Nephron (organoid): ENCODE measurements around the gene SRSF4.

Source experiments
- H3K27ac Mint-ChIP-seq, 3 experiments: 2 replicates each; pipeline ENCODE4 v1.8.0; 2020; ENCODE audit warnings: mixed read lengths in 3 of 3, mild to moderate bottlenecking in 2 of 3, moderate library complexity in 1 of 3
- H3K27me3 Mint-ChIP-seq: 2 replicates; pipeline ENCODE4 v1.8.0; 2021; ENCODE audit warnings: low read depth, mild to moderate bottlenecking, moderate library complexity, mixed read lengths
- H3K36me3 Mint-ChIP-seq: 2 replicates; pipeline ENCODE4 v1.8.0; 2020; ENCODE audit warnings: low read depth, mixed read lengths
- H3K4me1 Mint-ChIP-seq: 2 replicates; pipeline ENCODE4 v1.8.0; 2020; ENCODE audit warnings: mixed read lengths
- H3K4me3 Mint-ChIP-seq, 3 experiments: 2 replicates each; pipeline ENCODE4 v1.8.0; 2020; ENCODE audit warnings: mild to moderate bottlenecking in 3 of 3, mixed read lengths in 3 of 3, moderate library complexity in 2 of 3
- H3K9me3 Mint-ChIP-seq: 2 replicates; pipeline ENCODE4 v1.8.0; 2020; ENCODE audit warnings: mixed read lengths
- TF ChIP-seq, protein P1 (sequence below), 3 experiments: fragments of 200-600 bp; sonication (generic); IDR thresholded peaks; one replicate each; pipeline ENCODE4 v1.5.0; 2021; ENCODE audit warnings: antibody characterized with exemption in 3 of 3; ENCODE audit not compliant: unreplicated experiment in 3 of 3

The SRSF4 gene

GRCh38 chr1:29197993-29198392 is 16.3 kb upstream of the SRSF4 start:
- Mint-ChIP-seq H3K9me3 (no peaks in the 10 kb centered on the region), H3K4me3 (no peak overlapping the region), H3K36me3 (peaks cover 45% of the 10 kb centered on the region), H3K4me1 (peaks cover 9% of the 10 kb centered on the region), H3K27ac (no peak overlapping the region), H3K27me3 (no peaks in the 10 kb centered on the region)
- TF ChIP-seq, protein P1, sequence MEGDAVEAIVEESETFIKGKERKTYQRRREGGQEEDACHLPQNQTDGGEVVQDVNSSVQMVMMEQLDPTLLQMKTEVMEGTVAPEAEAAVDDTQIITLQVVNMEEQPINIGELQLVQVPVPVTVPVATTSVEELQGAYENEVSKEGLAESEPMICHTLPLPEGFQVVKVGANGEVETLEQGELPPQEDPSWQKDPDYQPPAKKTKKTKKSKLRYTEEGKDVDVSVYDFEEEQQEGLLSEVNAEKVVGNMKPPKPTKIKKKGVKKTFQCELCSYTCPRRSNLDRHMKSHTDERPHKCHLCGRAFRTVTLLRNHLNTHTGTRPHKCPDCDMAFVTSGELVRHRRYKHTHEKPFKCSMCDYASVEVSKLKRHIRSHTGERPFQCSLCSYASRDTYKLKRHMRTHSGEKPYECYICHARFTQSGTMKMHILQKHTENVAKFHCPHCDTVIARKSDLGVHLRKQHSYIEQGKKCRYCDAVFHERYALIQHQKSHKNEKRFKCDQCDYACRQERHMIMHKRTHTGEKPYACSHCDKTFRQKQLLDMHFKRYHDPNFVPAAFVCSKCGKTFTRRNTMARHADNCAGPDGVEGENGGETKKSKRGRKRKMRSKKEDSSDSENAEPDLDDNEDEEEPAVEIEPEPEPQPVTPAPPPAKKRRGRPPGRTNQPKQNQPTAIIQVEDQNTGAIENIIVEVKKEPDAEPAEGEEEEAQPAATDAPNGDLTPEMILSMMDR (IDR thresholded peaks at IDR 0.05; ENCODE audit: unreplicated experiment in 3 of 3) = no peak

DNA sequence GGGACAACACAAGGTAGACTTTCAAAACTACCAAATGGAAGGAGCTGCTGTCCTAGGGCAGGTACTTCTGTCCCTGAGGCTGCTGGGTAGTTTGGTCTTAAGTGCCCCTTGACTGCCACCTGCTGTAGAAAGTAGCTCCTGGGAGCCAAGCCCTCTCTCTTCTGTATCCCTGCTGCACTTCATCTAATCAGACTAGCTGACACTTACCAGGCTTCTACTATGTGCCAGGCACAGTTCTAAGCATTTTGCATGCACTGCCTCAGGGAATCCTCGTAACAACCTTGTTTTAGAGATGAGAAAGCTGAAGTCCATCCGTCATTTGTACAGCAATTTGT is 15.9 kb upstream of the SRSF4 start:
- H3K36me3 Mint-ChIP-seq = peaks cover 44% of the 10 kb centered on the region
- no peak overlapping the region for H3K4me3 Mint-ChIP-seq
- H3K27me3 Mint-ChIP-seq = no peaks in the 10 kb centered on the region
- H3K27ac Mint-ChIP-seq = no peak overlapping the region
- TF ChIP-seq, protein P1 (IDR thresholded peaks at IDR 0.05; ENCODE audit: unreplicated experiment in 3 of 3) = peak; percentile 13 to 31 (median 25)
- H3K9me3 Mint-ChIP-seq = no peaks in the 10 kb centered on the region
- H3K4me1 Mint-ChIP-seq = peaks cover 6% of the 10 kb centered on the region

DNA sequence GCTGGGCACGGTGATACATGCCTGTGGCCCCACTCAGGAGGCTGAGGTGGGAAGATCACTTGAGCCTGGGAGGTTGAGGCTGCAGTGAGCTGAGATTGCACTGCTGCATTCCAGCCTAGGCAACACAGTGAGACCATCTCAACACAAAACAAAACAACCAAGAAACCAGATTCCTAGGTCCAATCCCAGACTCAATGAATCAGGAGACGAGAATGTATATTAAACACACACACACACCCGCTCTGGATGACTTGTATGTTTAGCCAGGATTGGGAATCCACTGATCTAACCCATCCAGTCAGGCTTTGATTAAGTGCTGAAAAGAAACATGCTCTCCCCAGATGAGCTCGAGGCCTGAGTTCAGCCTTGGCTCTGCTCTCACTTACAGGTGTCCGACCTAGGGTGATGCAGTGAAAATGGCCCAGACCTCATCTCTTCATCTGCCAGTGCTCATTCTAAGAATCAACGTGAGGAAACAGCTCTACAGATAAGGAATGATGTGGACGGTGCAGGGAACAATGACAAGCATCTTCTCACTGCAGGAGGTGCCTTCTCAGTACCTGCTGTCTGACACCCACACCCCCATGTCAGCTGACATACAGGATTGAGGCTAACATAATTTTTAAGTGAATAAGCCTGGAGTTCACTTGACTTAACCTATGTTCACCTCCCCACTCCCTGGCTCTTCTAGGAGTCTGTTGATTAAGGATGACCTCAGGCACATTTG is 15.3 kb upstream of the SRSF4 start:
- no peak overlapping the region for H3K27ac Mint-ChIP-seq
- H3K36me3 Mint-ChIP-seq = peaks cover 46% of the 10 kb centered on the region
- H3K4me1 Mint-ChIP-seq = peaks cover under 1% of the 10 kb centered on the region
- TF ChIP-seq, protein P1 (IDR thresholded peaks at IDR 0.05; ENCODE audit: unreplicated experiment in 3 of 3) = no peak
- no peaks in the 10 kb centered on the region for H3K27me3 Mint-ChIP-seq
- H3K9me3 Mint-ChIP-seq = no peaks in the 10 kb centered on the region
- no peak overlapping the region for H3K4me3 Mint-ChIP-seq

DNA sequence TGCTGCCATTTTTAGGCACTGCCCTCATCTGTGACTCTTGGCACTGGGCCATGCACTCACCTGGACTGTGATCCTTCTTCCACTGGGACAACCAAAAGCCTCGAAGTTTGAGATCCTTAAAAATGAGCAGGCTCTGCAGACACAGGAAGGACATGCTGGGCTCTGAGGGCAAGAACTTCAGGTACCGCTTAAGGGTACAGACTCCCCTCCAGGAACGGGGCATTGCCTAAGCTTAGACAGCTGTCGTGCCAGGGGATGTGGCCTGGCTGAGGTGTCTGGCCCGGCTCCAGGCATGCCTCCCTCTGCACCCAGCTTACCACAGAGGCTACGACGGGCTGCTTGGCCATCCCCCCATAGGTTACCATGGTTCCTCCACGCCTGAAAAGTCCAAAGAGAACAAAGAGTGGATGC is 14.2 kb upstream of the SRSF4 start:
- no peak overlapping the region for H3K27ac Mint-ChIP-seq
- no peaks in the 10 kb centered on the region for H3K4me1 Mint-ChIP-seq
- H3K4me3 Mint-ChIP-seq = no peak overlapping the region
- H3K27me3 Mint-ChIP-seq = no peaks in the 10 kb centered on the region
- peaks cover 46% of the 10 kb centered on the region for H3K36me3 Mint-ChIP-seq
- TF ChIP-seq, protein P1 (IDR thresholded peaks at IDR 0.05; ENCODE audit: unreplicated experiment in 3 of 3) = no peak
- no peaks in the 10 kb centered on the region for H3K9me3 Mint-ChIP-seq

DNA sequence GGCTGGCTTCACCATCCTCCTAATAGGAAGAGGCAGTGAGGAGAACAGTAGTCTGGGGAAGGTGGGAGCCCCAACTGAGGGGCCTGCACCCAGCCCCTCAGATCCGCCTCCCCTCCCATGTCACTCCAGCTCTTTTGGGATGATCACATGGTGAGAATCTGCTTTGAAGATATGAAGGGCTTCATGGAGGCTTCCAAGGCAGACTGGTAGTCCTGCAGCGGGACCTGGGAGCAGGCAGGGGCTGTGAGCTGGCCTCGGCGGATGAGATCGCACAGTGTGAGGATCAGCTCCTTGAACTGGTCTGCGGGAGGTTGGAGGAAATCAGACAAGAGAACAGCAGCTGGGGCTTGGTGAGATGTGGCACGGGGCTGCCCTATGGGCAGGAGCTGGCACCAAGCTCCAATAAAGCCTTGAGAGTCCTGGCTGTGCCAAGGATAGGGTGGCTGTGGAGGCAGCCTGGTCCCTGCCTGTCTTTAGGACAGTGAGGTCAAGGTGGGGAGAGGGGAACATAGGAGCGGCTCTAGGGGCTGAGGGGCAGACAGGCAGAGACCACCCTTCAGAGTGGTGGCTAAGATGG is 12.3 kb upstream of the SRSF4 start:
- Mint-ChIP-seq H3K4me1 (no peaks in the 10 kb centered on the region), H3K9me3 (no peaks in the 10 kb centered on the region), H3K27me3 (no peaks in the 10 kb centered on the region), H3K36me3 (peaks cover 44% of the 10 kb centered on the region), H3K4me3 (no peak overlapping the region), H3K27ac (no peak overlapping the region)
- TF ChIP-seq, protein P1 (IDR thresholded peaks at IDR 0.05; ENCODE audit: unreplicated experiment in 3 of 3) = no peak

DNA sequence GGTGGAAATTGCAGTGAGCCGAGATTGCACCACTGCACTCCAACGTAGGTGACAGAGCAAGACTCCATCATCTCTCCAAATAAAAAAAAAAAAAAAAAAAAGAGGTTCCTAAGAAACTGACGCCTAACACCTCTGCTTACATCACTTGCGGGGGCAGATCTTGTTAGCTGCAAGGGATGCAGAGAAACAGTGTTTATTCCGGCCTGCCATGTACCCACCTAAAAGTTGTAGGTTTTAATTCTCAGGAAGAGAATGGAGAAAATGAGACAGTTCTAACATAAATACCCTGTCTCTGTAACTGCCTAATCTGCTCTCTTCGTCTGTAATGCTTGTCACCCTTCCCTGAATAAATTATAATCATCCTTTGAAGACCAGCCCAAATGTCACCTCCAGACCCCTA is 9.0 kb upstream of the SRSF4 start:
- TF ChIP-seq, protein P1 (IDR thresholded peaks at IDR 0.05; ENCODE audit: unreplicated experiment in 3 of 3) = no peak
- Mint-ChIP-seq H3K27me3 (no peaks in the 10 kb centered on the region), H3K4me3 (no peak overlapping the region), H3K27ac (no peak overlapping the region), H3K4me1 (no peaks in the 10 kb centered on the region), H3K36me3 (peaks cover 37% of the 10 kb centered on the region), H3K9me3 (no peaks in the 10 kb centered on the region)
